H9 (cell line): Measurements from ENCODE around the gene PTGS1. TPM values are rescaled to one million over a fixed set of nuclear protein-coding genes. Genes with fewer than 3 reads are reported as not detected.

ENCODE experiments used
- DNase-seq: peaks from one replicate; pipeline ENCODE4 v3.0.0-alpha.2; 2017
- H2AFZ ChIP-seq: one replicate; pipeline ENCODE4 v1.6.1; 2013; ENCODE audit warnings: mild to moderate bottlenecking, low read length, control low read depth, moderate library complexity
- H2AK5ac ChIP-seq: 2 replicates; pipeline ENCODE4 v1.6.1; 2013; ENCODE audit warnings: low read length, control low read depth, mixed read lengths; ENCODE audit not compliant: insufficient read length
- H2BK120ac ChIP-seq: one replicate; pipeline ENCODE4 v1.6.1; 2013; ENCODE audit warnings: low read depth, mild to moderate bottlenecking, low read length, control low read depth, inconsistent platforms; ENCODE audit not compliant: poor library complexity, severe bottlenecking
- H2BK12ac ChIP-seq: 2 replicates; pipeline ENCODE4 v1.6.1; 2013; ENCODE audit warnings: low read length, control low read depth, mixed read lengths, low read depth; ENCODE audit not compliant: insufficient read length
- H2BK15ac ChIP-seq: 2 replicates; pipeline ENCODE4 v1.6.1; 2013; ENCODE audit warnings: low read depth, low read length, control low read depth
- H2BK20ac ChIP-seq: one replicate; pipeline ENCODE4 v1.6.1; 2013; ENCODE audit warnings: low read depth, mild to moderate bottlenecking, low read length, control low read depth, inconsistent platforms; ENCODE audit not compliant: poor library complexity, severe bottlenecking
- H2BK5ac ChIP-seq: 2 replicates; pipeline ENCODE4 v1.6.1; 2013; ENCODE audit warnings: low read length, control low read depth, mixed read lengths; ENCODE audit not compliant: insufficient read length
- H3K14ac ChIP-seq: 2 replicates; pipeline ENCODE4 v1.6.1; 2013; ENCODE audit warnings: low read length, control low read depth; ENCODE audit not compliant: insufficient read depth
- H3K18ac ChIP-seq: 2 replicates; pipeline ENCODE4 v1.6.1; 2013; ENCODE audit warnings: low read depth, mild to moderate bottlenecking, mixed read lengths, low read length, control low read depth; ENCODE audit not compliant: insufficient read length
- H3K23ac ChIP-seq: 2 replicates; pipeline ENCODE4 v1.6.1; 2013; ENCODE audit warnings: low read length, control low read depth, mixed read lengths, low read depth; ENCODE audit not compliant: insufficient read length
- H3K23me2 ChIP-seq: 2 replicates; pipeline ENCODE4 v1.6.1; 2013; ENCODE audit warnings: low read depth, mild to moderate bottlenecking, mixed read lengths, low read length, control low read depth; ENCODE audit not compliant: insufficient read length, poor library complexity, severe bottlenecking
- H3K27ac ChIP-seq: 2 replicates; pipeline ENCODE4 v1.5.1; 2013; ENCODE audit warnings: low read length, control low read depth, mixed read lengths, low read depth; ENCODE audit not compliant: insufficient read length
- H3K27me3 ChIP-seq: 2 replicates; pipeline ENCODE4 v1.6.1; 2013; ENCODE audit warnings: low read length, control low read depth, inconsistent platforms; ENCODE audit not compliant: insufficient read depth
- H3K4ac ChIP-seq: 2 replicates; pipeline ENCODE4 v1.6.1; 2013; ENCODE audit warnings: low read depth, mild to moderate bottlenecking, control low read depth, inconsistent platforms, low read length, moderate library complexity
- H3K4me1 ChIP-seq: 2 replicates; pipeline ENCODE4 v1.6.1; 2013; ENCODE audit warnings: low read length, control low read depth, inconsistent platforms; ENCODE audit not compliant: insufficient read depth
- H3K4me2 ChIP-seq: 2 replicates; pipeline ENCODE4 v1.6.1; 2013; ENCODE audit warnings: low read length, control low read depth, mixed read lengths; ENCODE audit not compliant: insufficient read length, insufficient read depth
- H3K56ac ChIP-seq: 2 replicates; pipeline ENCODE4 v1.6.1; 2013; ENCODE audit warnings: low read depth, mild to moderate bottlenecking, mixed read lengths, low read length, control low read depth; ENCODE audit not compliant: insufficient read length
- H3K79me1 ChIP-seq: 2 replicates; pipeline ENCODE4 v1.6.1; 2013; ENCODE audit warnings: low read depth, mild to moderate bottlenecking, moderate library complexity, low read length, control low read depth, inconsistent platforms; ENCODE audit not compliant: insufficient read depth, poor library complexity, severe bottlenecking
- H3K79me2 ChIP-seq: 2 replicates; pipeline ENCODE4 v1.6.1; 2013; ENCODE audit warnings: low read length, control low read depth, inconsistent platforms; ENCODE audit not compliant: insufficient read depth
- H3K9ac ChIP-seq: 2 replicates; pipeline ENCODE4 v1.6.1; 2013; ENCODE audit warnings: low read length, control low read depth, mixed read lengths; ENCODE audit not compliant: insufficient read length; ENCODE audit errors: extremely low read depth
- H3K9me3 ChIP-seq: one replicate; pipeline ENCODE4 v1.6.1; 2013; ENCODE audit warnings: low read depth, low read length, inconsistent platforms; ENCODE audit not compliant: control insufficient read depth
- H3T11ph ChIP-seq: one replicate; pipeline ENCODE4 v1.6.1; 2013; ENCODE audit warnings: mild to moderate bottlenecking, low read length, control low read depth, inconsistent platforms
- H4K20me1 ChIP-seq: one replicate; pipeline ENCODE4 v1.6.1; 2013; ENCODE audit not compliant: control insufficient read depth, insufficient read length, insufficient read depth
- H4K5ac ChIP-seq: 2 replicates; pipeline ENCODE4 v1.6.1; 2013; ENCODE audit warnings: low read depth, mild to moderate bottlenecking, mixed read lengths, low read length, control low read depth; ENCODE audit not compliant: insufficient read length
- H4K8ac ChIP-seq: replicated peaks from 2 replicates; pipeline ENCODE4 v1.6.1; 2013; ENCODE audit warnings: low read length, control low read depth, mixed read lengths, low read depth; ENCODE audit not compliant: insufficient read length
- H4K91ac ChIP-seq: 2 replicates; pipeline ENCODE4 v1.6.1; 2013; ENCODE audit warnings: low read depth, mild to moderate bottlenecking, moderate library complexity, mixed read lengths, low read length, control low read depth; ENCODE audit not compliant: insufficient read length
- H3K27ac Mint-ChIP-seq, 3 experiments: 2 replicates in 2 of 3; 3 replicates in 1 of 3; pipeline ENCODE4 v1.8.0; 2020 to 2021; ENCODE audit warnings: mixed read lengths in 3 of 3, mild to moderate bottlenecking in 1 of 3, moderate library complexity in 1 of 3
- H3K27me3 Mint-ChIP-seq: 2 replicates; pipeline ENCODE4 v1.8.0; 2021; ENCODE audit warnings: low read depth, mild to moderate bottlenecking, moderate library complexity, mixed read lengths
- H3K36me3 Mint-ChIP-seq, 3 experiments: 2 replicates in 2 of 3; 3 replicates in 1 of 3; pipeline ENCODE4 v1.8.0; 2020 to 2021; ENCODE audit warnings: low read depth in 3 of 3, mixed read lengths in 3 of 3; ENCODE audit not compliant: insufficient read depth in 1 of 3
- H3K4me1 Mint-ChIP-seq, 2 experiments: 2 replicates each; pipeline ENCODE4 v1.8.0; 2020; ENCODE audit warnings: mixed read lengths in 2 of 2
- H3K4me3 Mint-ChIP-seq, 2 experiments: 2 replicates in 1 of 2; 3 replicates in 1 of 2; pipeline ENCODE4 v1.8.0; 2020 to 2021; ENCODE audit warnings: mild to moderate bottlenecking in 2 of 2, mixed read lengths in 2 of 2, moderate library complexity in 1 of 2
- H3K9me3 Mint-ChIP-seq, 2 experiments: 2 replicates in 1 of 2; 3 replicates in 1 of 2; pipeline ENCODE4 v1.8.0; 2020; ENCODE audit warnings: mild to moderate bottlenecking in 2 of 2, mixed read lengths in 2 of 2, moderate library complexity in 1 of 2
- CTCF ChIP-seq: fragments of 200-600 bp; sonication (generic); conservative IDR thresholded peaks from 3 replicates; pipeline ENCODE4 v1.8.0; 2021; ENCODE audit warnings: antibody characterized with exemption, mild to moderate bottlenecking
- WGBS: extraction: QIAGEN DNeasy Blood & Tissue Kit; methylation state at CpG from one replicate; pipeline ENCODE4 v1.1.7; 2013; ENCODE audit warnings: missing lambda C conversion rate, low lambda C conversion rate, mixed read lengths; ENCODE audit not compliant: insufficient read length; ENCODE audit errors: extremely low coverage; 5-methylcytosine and 5-hydroxymethylcytosine counted together
- total RNA-seq: library from RNA; stranded (reverse); gene quantifications from 2 replicates; pipeline ENCODE4 v1.2.1, GENCODE V29; 2021

Gene PTGS1
- total RNA-seq, 1 experiment from 2014 or later: 1.3 TPM

GRCh38 chr9:122371846-122372245 lies 1.0 kb downstream of the PTGS1 start:
- Histone ChIP-seq H2AK5ac (no peak overlapping the region), H3K27ac (no peak overlapping the region), H3K4me2 (peak overlapping the region; percentile 84), H3K18ac (no peak overlapping the region), H2BK120ac (no peak overlapping the region), H3K56ac (no peak overlapping the region), H4K91ac (no peak overlapping the region), H3K9me3 (no peaks in the 10 kb centered on the region), H2BK15ac (no peak overlapping the region), H2BK5ac (no peak overlapping the region), H3K79me2 (no peaks in the 10 kb centered on the region), H3K14ac (no peak overlapping the region), H3K4me1 (peaks cover 8% of the 10 kb centered on the region; the same call in 1 of the 2 replicates), H3K23ac (no peak overlapping the region), H3K23me2 (peaks cover 5% of the 10 kb centered on the region), H2AFZ (no peak overlapping the region), H2BK20ac (no peak overlapping the region), H3K27me3 (peaks cover 18% of the 10 kb centered on the region; the same call in 1 of the 2 replicates), H4K5ac (no peak overlapping the region), H4K20me1 (no peaks in the 10 kb centered on the region), H2BK12ac (no peak overlapping the region), H3T11ph (no peak overlapping the region), H4K8ac (no peak overlapping the region), H3K9ac (no peak overlapping the region), H3K4ac (no peak overlapping the region), H3K79me1 (no peaks in the 10 kb centered on the region)
- no CpG with 5 or more reads among the region's 8 CpGs for WGBS
- no peak for DNase-seq
- H3K4me1 Mint-ChIP-seq: peaks cover 35 to 57% of the 10 kb centered on the region in 2 experiments
- H3K27me3 Mint-ChIP-seq: peaks cover 58% of the 10 kb centered on the region
- H3K4me3 Mint-ChIP-seq: peak overlapping the region; percentile 62 to 80; a peak in 3 of 5 replicates
- H3K27ac Mint-ChIP-seq: no peak overlapping the region
- no peaks in the 10 kb centered on the region for H3K36me3 Mint-ChIP-seq
- TF ChIP-seq CTCF: no peak
- no peaks in the 10 kb centered on the region for H3K9me3 Mint-ChIP-seq
